ENCODE results near the gene CCDC57.

The CCDC57 gene

GRCh38 chr17:82217120-82217529, 4.5 kb upstream of the CCDC57 start:
- Histone ChIP-seq H3K27me3 (replicated peaks) (no peaks in the 10 kb centered on the region), H3K4me3 (ENCODE audit: low read depth, low read length) (no peak overlapping the region), H3K36me3 (replicated peaks) (no peaks in the 10 kb centered on the region), H3K27ac (peak overlapping the region; percentile 79)
- no peak for DNase-seq
- TF ChIP-seq, protein P1, sequence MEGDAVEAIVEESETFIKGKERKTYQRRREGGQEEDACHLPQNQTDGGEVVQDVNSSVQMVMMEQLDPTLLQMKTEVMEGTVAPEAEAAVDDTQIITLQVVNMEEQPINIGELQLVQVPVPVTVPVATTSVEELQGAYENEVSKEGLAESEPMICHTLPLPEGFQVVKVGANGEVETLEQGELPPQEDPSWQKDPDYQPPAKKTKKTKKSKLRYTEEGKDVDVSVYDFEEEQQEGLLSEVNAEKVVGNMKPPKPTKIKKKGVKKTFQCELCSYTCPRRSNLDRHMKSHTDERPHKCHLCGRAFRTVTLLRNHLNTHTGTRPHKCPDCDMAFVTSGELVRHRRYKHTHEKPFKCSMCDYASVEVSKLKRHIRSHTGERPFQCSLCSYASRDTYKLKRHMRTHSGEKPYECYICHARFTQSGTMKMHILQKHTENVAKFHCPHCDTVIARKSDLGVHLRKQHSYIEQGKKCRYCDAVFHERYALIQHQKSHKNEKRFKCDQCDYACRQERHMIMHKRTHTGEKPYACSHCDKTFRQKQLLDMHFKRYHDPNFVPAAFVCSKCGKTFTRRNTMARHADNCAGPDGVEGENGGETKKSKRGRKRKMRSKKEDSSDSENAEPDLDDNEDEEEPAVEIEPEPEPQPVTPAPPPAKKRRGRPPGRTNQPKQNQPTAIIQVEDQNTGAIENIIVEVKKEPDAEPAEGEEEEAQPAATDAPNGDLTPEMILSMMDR (IDR thresholded peaks at IDR 0.05; ENCODE audit: low read depth, low read length, missing control alignments) = no peak
- in situ Hi-C loops (cut with HindIII; ENCODE audit: low pct_ligation_motif_present, low sequenced_read_pairs) = no loop called here

DNA sequence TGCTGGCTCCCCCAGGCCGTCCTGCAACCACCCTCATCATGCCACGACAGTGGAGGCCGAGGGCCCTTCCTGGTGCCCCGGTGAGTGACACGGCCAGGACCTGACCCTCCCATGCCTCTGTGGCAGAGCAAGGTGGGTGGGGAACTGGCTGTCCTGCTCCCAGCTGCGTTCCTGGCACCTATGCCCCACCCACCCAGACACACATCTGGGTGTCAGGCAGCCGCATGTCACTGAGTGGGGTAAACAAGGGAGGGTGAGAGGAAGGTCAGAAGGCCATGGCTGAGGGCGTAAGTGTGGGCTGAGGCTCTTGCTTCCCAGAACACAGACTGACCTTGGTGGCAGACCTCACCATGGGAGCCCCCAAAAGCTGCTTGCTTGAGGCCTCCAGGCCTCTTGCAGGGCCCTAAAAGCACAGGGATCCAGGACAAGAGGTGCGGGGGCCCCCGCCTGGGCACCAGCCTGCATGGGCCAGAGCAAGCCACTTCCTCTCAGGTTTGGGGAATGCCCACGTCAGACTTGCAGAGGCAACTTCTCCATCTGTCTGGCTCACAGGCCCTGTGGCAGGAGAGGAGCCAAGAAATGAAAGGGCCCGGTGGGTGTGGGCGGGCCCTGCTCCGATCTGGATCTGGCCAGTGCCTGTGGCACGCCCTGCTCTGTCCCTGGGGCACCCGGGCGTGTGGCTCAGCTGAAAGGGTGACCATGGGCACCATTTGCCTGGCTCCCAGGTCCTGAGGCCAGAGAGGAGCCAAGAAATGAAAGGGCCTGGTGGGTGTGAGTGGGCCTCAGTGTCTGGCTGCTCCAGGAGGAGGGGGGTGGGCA, 3.9 kb upstream of the CCDC57 start:
- TF ChIP-seq, protein P1 (IDR thresholded peaks at IDR 0.05; ENCODE audit: low read depth, low read length, missing control alignments) = no peak
- Histone ChIP-seq H3K36me3 (replicated peaks) (no peaks in the 10 kb centered on the region), H3K27ac (peak overlapping the region; percentile 79), H3K27me3 (replicated peaks) (no peaks in the 10 kb centered on the region), H3K4me3 (ENCODE audit: low read depth, low read length) (no peak overlapping the region)
- no peak for DNase-seq
- in situ Hi-C loops (cut with HindIII; ENCODE audit: low pct_ligation_motif_present, low sequenced_read_pairs) = no loop called here

DNA sequence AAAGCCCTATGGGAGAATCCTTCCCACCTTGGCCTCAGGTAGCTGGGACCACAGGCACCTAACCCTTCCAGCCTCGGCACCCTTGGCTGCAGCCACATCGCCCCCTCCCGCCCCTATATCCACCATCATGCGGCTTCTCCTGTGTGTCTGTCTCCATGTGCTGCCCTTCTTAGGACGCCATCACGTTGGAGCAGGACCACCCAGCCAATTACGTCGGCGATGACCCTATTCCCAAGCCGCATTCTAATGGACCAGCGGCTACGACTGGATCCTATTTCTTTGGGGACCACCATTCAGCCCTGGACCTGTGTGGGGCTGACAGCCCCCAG, 3.3 kb upstream of the CCDC57 start:
- no peaks in the 10 kb centered on the region for H3K27me3 ChIP-seq (replicated peaks)
- peak overlapping the region; percentile 79 for H3K27ac ChIP-seq
- no peaks in the 10 kb centered on the region for H3K36me3 ChIP-seq (replicated peaks)
- H3K4me3 ChIP-seq (ENCODE audit: low read depth, low read length) = no peak overlapping the region
- in situ Hi-C loops (cut with HindIII; ENCODE audit: low pct_ligation_motif_present, low sequenced_read_pairs) = no loop called here
- TF ChIP-seq, protein P1 (IDR thresholded peaks at IDR 0.05; ENCODE audit: low read depth, low read length, missing control alignments) = no peak
- DNase-seq = no peak

DNA sequence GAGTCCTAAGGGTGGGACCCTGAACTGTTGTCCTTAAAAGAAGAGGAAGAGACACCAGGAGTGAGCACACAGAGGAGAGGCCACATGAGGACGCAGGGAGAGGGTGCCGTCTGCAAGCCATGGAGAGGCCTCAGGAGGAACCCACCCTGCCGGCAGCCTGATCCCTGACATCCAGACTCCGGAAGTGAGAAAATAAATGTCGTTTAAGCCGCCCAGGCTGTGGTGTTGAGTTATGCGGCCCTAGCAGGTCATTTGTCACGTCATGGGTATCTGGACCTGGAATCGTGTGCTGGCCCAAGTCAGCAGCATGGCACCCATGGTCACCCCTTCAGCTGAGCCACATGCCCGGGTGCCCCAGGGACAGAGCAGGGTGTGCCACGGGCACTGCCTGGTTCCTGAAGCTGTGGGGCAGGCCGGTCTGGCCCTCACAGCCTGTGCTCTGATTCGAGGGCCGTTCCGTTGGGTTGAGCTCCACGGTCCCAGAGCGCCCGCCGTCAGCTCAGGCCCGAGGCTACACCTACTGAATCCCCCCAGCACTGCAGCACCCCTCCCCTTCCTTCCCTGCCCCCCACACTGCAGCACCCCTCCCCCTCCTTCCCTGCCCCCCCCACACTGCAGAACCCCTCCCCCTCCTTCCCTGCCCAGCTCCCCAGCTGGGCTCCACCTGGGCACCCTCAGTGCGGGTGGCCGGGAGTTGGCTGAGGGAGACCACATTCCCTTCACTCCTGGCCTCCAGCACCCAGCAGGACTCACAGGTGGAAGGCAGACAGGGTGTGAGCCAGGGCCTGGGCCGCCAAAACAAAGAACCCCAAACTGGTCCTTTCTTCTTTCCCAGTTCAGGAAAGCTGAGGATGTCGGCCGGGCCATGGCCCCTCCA, 2.7 kb upstream of the CCDC57 start:
- Histone ChIP-seq H3K36me3 (replicated peaks) (no peaks in the 10 kb centered on the region), H3K27ac (no peak overlapping the region), H3K27me3 (replicated peaks) (no peaks in the 10 kb centered on the region), H3K4me3 (ENCODE audit: low read depth, low read length) (no peak overlapping the region)
- in situ Hi-C loops (cut with HindIII; ENCODE audit: low pct_ligation_motif_present, low sequenced_read_pairs) = no loop called here
- TF ChIP-seq, protein P1 (IDR thresholded peaks at IDR 0.05; ENCODE audit: low read depth, low read length, missing control alignments) = no peak
- DNase-seq = no peak

GRCh38 chr17:82214012-82214628, 1.5 kb upstream of the CCDC57 start:
- DNase-seq = no peak
- H3K27me3 ChIP-seq (replicated peaks) = no peaks in the 10 kb centered on the region
- H3K36me3 ChIP-seq (replicated peaks) = no peaks in the 10 kb centered on the region
- TF ChIP-seq, protein P1 (IDR thresholded peaks at IDR 0.05; ENCODE audit: low read depth, low read length, missing control alignments) = no peak
- H3K27ac ChIP-seq = no peak overlapping the region
- in situ Hi-C loops (cut with HindIII; ENCODE audit: low pct_ligation_motif_present, low sequenced_read_pairs) = no loop called here
- H3K4me3 ChIP-seq (ENCODE audit: low read depth, low read length) = no peak overlapping the region
